ENCODE results near the gene MS4A10. TPM values are rescaled to one million over a fixed set of nuclear protein-coding genes. Genes with fewer than 3 reads are reported as not detected.

Gene MS4A10
- total and polyA plus RNA-seq, 10 donors: not detected

DNA sequence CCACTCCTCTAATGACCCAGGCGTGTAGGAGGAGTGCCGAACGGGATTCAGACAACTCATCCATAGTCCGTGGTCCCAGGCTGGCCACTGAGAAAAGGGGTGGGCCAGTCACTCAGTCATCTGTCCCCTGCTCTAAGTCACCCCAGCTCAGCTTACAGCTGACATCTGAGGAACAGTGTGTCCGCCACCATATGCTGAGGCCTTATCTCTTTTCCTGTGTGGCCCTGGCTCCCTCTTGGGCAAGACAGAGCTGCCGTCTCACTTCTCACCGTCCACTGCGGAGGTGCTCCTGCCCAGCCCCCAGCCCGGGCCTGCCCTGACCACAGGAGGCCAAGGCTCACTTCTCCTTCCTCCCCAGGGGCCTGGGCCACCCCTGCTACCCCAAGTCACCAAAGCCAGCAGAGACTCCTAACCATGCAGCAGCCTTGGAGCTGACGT, 63.6 kb downstream of the MS4A10 start:
- no peaks in the 10 kb centered on the region for H3K27me3 ChIP-seq (replicated peaks in 1 of 7)
- WGBS, 5 donors: 70 to 90% (median 81%) methylated on average over 8 to 10 of the region's 10 CpGs
- no peak overlapping the region for H3K4me3 ChIP-seq
- H3K27ac ChIP-seq: no peak overlapping the region
- peaks cover 6 to 28% (median 19%) of the 10 kb centered on the region in 6 donors for H3K4me1 ChIP-seq
- DNase-seq: no peak
- intact Hi-C loops (cut with DNase I; ENCODE audit: low total_unique reads): no loop called here
- no peak for TF ChIP-seq POLR2AphosphoS5 (IDR thresholded peaks at IDR 0.05)
- TF ChIP-seq POLR2A (IDR thresholded peaks at IDR 0.05): no peak
- TF ChIP-seq, protein P1, sequence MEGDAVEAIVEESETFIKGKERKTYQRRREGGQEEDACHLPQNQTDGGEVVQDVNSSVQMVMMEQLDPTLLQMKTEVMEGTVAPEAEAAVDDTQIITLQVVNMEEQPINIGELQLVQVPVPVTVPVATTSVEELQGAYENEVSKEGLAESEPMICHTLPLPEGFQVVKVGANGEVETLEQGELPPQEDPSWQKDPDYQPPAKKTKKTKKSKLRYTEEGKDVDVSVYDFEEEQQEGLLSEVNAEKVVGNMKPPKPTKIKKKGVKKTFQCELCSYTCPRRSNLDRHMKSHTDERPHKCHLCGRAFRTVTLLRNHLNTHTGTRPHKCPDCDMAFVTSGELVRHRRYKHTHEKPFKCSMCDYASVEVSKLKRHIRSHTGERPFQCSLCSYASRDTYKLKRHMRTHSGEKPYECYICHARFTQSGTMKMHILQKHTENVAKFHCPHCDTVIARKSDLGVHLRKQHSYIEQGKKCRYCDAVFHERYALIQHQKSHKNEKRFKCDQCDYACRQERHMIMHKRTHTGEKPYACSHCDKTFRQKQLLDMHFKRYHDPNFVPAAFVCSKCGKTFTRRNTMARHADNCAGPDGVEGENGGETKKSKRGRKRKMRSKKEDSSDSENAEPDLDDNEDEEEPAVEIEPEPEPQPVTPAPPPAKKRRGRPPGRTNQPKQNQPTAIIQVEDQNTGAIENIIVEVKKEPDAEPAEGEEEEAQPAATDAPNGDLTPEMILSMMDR (IDR thresholded peaks at IDR 0.05 in 8 of 11, conservative IDR thresholded peaks at IDR 0.05 in 3 of 11): no peak
- H3K36me3 ChIP-seq: peaks cover 0 to 83% (median 56%) of the 10 kb centered on the region in 6 donors
- H3K9me3 ChIP-seq: no peaks in the 10 kb centered on the region

DNA sequence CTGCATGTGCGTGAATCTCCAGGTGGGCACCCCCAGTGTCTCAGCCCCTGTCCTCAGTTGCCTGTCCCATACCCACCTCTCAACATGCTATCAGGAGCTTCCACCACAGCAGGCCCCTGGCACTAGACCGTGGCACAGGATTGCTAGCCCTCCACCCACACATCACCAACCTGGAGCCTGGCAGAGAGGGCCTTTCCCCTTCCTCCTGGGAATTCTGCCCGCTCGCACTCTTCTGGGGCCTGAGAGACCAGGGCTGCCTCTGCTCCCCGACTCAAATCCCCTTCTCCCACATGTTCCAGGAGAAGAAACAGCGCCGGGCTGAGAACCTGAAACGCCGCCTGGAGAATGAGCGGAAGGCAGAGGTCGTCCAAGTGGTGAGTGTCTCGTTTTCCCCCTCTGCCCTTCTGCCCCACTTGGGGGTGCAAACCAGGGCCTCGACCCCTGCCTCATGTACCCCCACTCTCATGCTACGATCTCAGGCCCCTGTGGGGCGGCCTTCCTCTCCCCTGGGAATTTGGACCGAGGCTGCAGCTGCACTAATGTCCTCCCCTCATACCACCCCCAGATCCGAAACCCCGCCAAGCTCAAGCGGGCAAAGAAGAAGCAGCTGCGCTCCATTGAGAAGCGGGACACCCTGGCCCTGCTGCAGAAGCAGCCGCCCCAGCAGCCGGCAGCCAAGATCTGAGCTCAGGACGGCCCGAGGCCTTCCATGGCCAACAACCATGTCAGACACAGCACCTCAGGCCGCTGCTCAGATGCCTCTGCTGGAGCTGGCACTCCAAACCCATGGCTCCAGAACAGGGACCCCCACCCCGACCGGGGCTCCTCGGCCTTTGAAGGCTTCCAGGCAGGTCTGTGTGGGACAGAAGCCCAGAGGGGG, 64.7 kb downstream of the MS4A10 start:
- Histone ChIP-seq H3K4me3 (no peak overlapping the region), H3K27me3 (replicated peaks in 1 of 7) (no peaks in the 10 kb centered on the region), H3K27ac (no peak overlapping the region), H3K36me3 (peaks cover 0 to 82% (median 56%) of the 10 kb centered on the region in 6 donors), H3K9me3 (no peaks in the 10 kb centered on the region), H3K4me1 (peaks cover 0 to 17% (median 8%) of the 10 kb centered on the region in 6 donors)
- intact Hi-C loops (cut with DNase I; ENCODE audit: low total_unique reads): no loop called here
- TF ChIP-seq, protein P1 (IDR thresholded peaks at IDR 0.05 in 8 of 11, conservative IDR thresholded peaks at IDR 0.05 in 3 of 11): no peak
- TF ChIP-seq POLR2AphosphoS5 (IDR thresholded peaks at IDR 0.05): no peak
- 89 to 98% (median 93%) methylated on average over 20 to 29 of the region's 29 CpGs for WGBS, 5 donors
- no peak for DNase-seq

Other genes with a start within 250 kb of the MS4A10 start
- not detected for gene MS4A8, start 85.7 kb upstream of the MS4A10 start, total RNA-seq
- under 1 TPM in 1 of 3 donors, not detected in 2; 0.19 TPM for gene MS4A8, start 85.7 kb upstream of the MS4A10 start, polyA plus RNA-seq
- gene MS4A18, start 60.6 kb upstream of the MS4A10 start, total RNA-seq: not detected
- gene MS4A18, start 60.6 kb upstream of the MS4A10 start, polyA plus RNA-seq: not detected
- gene MS4A15, start 28.5 kb upstream of the MS4A10 start, total RNA-seq: not detected
- not detected for gene MS4A15, start 28.5 kb upstream of the MS4A10 start, polyA plus RNA-seq
- gene CCDC86, start 56.8 kb downstream of the MS4A10 start, total RNA-seq: 10 to 100 TPM in 6 of 7 donors, 1 to 10 TPM in 1; 8.3 to 21.6 (median 11.3) TPM
- gene CCDC86, start 56.8 kb downstream of the MS4A10 start, polyA plus RNA-seq: 10 to 100 TPM in 2 of 3 donors, 1 to 10 TPM in 1; 7.6 to 15.4 (median 13.3) TPM
- gene PTGDR2, start 70.6 kb downstream of the MS4A10 start, total RNA-seq: 1 to 10 TPM in 1 of 7 donors, under 1 TPM in 5, not detected in 1; 0.16 to 1.1 (median 0.48) TPM
- under 1 TPM; 0.10 to 0.22 (median 0.14) TPM for gene PTGDR2, start 70.6 kb downstream of the MS4A10 start, polyA plus RNA-seq
- not detected for gene ZP1, start 82.2 kb downstream of the MS4A10 start, total RNA-seq
- under 1 TPM in 2 of 3 donors, not detected in 1; 0.05 to 0.07 TPM for gene ZP1, start 82.2 kb downstream of the MS4A10 start, polyA plus RNA-seq
- 10 to 100 TPM; 58.7 to 81.1 (median 73.4) TPM for gene PRPF19, start 121.3 kb downstream of the MS4A10 start, total RNA-seq
- gene PRPF19, start 121.3 kb downstream of the MS4A10 start, polyA plus RNA-seq: 10 to 100 TPM; 65.2 to 76.7 (median 66.4) TPM
- gene TMEM109, start 128.8 kb downstream of the MS4A10 start, total RNA-seq: 100 to 1,000 TPM in 6 of 7 donors, 10 to 100 TPM in 1; 82.1 to 125 (median 109) TPM
- 10 to 100 TPM; 53.6 to 84.7 (median 84.5) TPM for gene TMEM109, start 128.8 kb downstream of the MS4A10 start, polyA plus RNA-seq
- gene TMEM132A, start 139.1 kb downstream of the MS4A10 start, total RNA-seq: 10 to 100 TPM in 4 of 7 donors, 1 to 10 TPM in 3; 5.6 to 15.6 (median 13.0) TPM
- 10 to 100 TPM in 1 of 3 donors, 1 to 10 TPM in 2; 5.7 to 11.4 (median 7.1) TPM for gene TMEM132A, start 139.1 kb downstream of the MS4A10 start, polyA plus RNA-seq
- gene SLC15A3, start 166.8 kb downstream of the MS4A10 start, total RNA-seq: 100 to 1,000 TPM in 4 of 7 donors, 10 to 100 TPM in 3; 62.9 to 133 (median 114) TPM
- gene SLC15A3, start 166.8 kb downstream of the MS4A10 start, polyA plus RNA-seq: 100 to 1,000 TPM in 2 of 3 donors, 10 to 100 TPM in 1; 83.8 to 139 (median 115) TPM
- gene CD6, start 186.3 kb downstream of the MS4A10 start, total RNA-seq: 10 to 100 TPM; 13.4 to 47.6 (median 31.4) TPM
- 10 to 100 TPM; 10.9 to 21.8 (median 20.3) TPM for gene CD6, start 186.3 kb downstream of the MS4A10 start, polyA plus RNA-seq

Data from spleen (tissue), 11 donors.